HG03135 (cell line): Measurements from ENCODE around the gene FAM161B.
"Not testable (repeated sequence)": the region's sequence is repeated elsewhere in the genome, so short reads cannot be mapped to it uniquely, and the experiment has no call there.

ENCODE experiments used
- ATAC-seq: cut with Tn5 transposase; IDR thresholded peaks from one replicate; pipeline ENCODE4 v1.9.1; 2021; ENCODE audit warnings: mild to moderate bottlenecking, moderate library complexity; ENCODE audit not compliant: unreplicated experiment

The FAM161B gene

GRCh38 chr14:73949752-73950734 lies at the start of gene FAM161B, which contains the start of gene COQ6:
Gene FAM161B, minus strand, starts transcription at chr14:73950094. Its CDS starts 68 bp downstream, at chr14:73950026.
Gene COQ6, plus strand, starts transcription at chr14:73950302. Its CDS starts 31 bp downstream, at chr14:73950333.
- ATAC-seq, result peak; percentile 88

- no peak for ATAC-seq
Observed at GRCh38 chr14:73998726-73999125, 48.8 kb upstream of the FAM161B start.

- ATAC-seq, result no peak
Observed at GRCh38 chr14:73997944-73998447, 48.1 kb upstream of the FAM161B start.

- ATAC-seq, result no peak
Observed at GRCh38 chr14:73997108-73997943, 47.4 kb upstream of the FAM161B start.

- no peak for ATAC-seq
Observed at GRCh38 chr14:73996731-73997107, 46.8 kb upstream of the FAM161B start.

- ATAC-seq, result no peak
Observed at GRCh38 chr14:73995977-73996378, 46.1 kb upstream of the FAM161B start.

GRCh38 chr14:73994926-73995325 lies 45.0 kb upstream of the FAM161B start:
- not testable (repeated sequence) for ATAC-seq

GRCh38 chr14:73991092-73991491 lies 41.2 kb upstream of the FAM161B start:
- ATAC-seq, result no peak

GRCh38 chr14:73988656-73989055 lies 38.8 kb upstream of the FAM161B start:
- ATAC-seq, result not testable (repeated sequence)

- no peak for ATAC-seq
Observed at GRCh38 chr14:73988065-73988464, 38.2 kb upstream of the FAM161B start.

- ATAC-seq, result no peak
Observed at GRCh38 chr14:73977896-73978295, 28.0 kb upstream of the FAM161B start.

- ATAC-seq, result no peak
Observed at GRCh38 chr14:73976125-73976524, 26.2 kb upstream of the FAM161B start.

- no peak for ATAC-seq
Observed at GRCh38 chr14:73973497-73973896, 23.6 kb upstream of the FAM161B start.

- no peak for ATAC-seq
Observed at GRCh38 chr14:73968885-73969284, 19.0 kb upstream of the FAM161B start.

GRCh38 chr14:73965216-73965615 lies 15.3 kb upstream of the FAM161B start:
- ATAC-seq, result no peak

GRCh38 chr14:73961192-73961591 lies 11.3 kb upstream of the FAM161B start:
- no peak for ATAC-seq

GRCh38 chr14:73958591-73958990 lies 8.7 kb upstream of the FAM161B start:
- no peak for ATAC-seq

GRCh38 chr14:73955674-73956073 lies 5.8 kb upstream of the FAM161B start:
- ATAC-seq, result no peak

- ATAC-seq, result no peak
Observed at GRCh38 chr14:73953731-73954130, 3.8 kb upstream of the FAM161B start.

- ATAC-seq, result no peak
Observed at GRCh38 chr14:73945159-73945670, 4.7 kb downstream of the FAM161B start.
